Stimulated activated CD4-positive, alpha-beta T cell treated with anti-CD3 and anti-CD28 coated beads, TNF-alpha, amount 100 ng/mL, for 4 hours (primary cell): ENCODE results near the gene TROAP.
"Not testable (repeated sequence)": the region's sequence is repeated elsewhere in the genome, so short reads cannot be mapped to it uniquely, and the experiment has no call there.

Experiments used
- DNase-seq, 3 experiments: peaks; one replicate each; pipeline ENCODE4 v3.0.0-alpha.2; 2020; ENCODE audit warnings: low read depth in 3 of 3

The TROAP gene

DNA sequence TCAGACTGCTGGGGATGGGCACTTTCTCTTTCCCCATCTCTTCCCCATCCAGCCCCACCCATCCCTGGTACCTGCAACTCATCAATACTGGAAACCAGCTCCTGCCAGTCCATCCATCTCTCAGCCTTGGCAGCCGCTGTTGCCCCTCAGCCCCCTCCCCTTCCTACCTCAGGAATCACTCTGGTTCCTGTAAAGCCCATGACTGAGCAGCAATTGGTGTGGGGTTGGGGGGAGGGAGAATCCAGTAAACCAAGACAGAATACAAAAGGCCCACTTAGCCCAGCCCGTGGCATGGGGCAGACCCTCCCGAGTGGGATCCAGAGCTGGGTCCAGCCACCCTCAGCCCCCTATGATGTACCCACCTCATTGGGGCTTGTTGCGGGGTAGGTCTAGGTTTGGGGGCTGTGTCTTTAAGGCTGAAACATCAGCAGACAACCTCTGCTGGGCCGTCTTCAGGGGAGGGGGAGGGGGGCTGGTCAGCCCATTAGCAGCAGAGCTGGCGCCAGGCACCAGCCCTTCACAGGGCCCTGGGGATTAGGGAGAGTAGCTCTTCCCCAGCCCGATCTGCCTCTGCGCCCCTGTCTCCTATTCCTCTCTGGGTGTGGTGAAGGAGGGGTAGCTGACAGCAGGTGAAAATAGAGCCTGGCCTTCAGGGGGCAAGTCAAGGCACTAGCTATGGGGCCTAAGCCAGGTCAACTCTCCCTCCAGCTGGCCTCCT lies 28.8 kb upstream of the TROAP start:
- DNase-seq, result no peak

DNA sequence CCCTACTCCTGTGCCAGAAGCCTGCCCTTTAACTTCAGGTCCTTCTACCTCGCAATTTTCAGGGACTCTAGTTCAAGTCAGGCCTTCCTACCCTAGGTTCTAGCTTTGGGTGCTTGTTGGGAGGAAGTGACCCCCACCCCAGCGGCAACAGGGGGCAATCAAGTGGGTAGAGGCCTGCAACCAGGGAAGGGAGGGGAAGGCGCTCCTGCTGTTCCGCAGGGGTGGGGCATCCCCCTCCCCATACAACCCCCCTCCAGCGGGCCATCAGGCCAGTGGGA lies 28.3 kb upstream of the TROAP start:
- DNase-seq, result no peak

DNA sequence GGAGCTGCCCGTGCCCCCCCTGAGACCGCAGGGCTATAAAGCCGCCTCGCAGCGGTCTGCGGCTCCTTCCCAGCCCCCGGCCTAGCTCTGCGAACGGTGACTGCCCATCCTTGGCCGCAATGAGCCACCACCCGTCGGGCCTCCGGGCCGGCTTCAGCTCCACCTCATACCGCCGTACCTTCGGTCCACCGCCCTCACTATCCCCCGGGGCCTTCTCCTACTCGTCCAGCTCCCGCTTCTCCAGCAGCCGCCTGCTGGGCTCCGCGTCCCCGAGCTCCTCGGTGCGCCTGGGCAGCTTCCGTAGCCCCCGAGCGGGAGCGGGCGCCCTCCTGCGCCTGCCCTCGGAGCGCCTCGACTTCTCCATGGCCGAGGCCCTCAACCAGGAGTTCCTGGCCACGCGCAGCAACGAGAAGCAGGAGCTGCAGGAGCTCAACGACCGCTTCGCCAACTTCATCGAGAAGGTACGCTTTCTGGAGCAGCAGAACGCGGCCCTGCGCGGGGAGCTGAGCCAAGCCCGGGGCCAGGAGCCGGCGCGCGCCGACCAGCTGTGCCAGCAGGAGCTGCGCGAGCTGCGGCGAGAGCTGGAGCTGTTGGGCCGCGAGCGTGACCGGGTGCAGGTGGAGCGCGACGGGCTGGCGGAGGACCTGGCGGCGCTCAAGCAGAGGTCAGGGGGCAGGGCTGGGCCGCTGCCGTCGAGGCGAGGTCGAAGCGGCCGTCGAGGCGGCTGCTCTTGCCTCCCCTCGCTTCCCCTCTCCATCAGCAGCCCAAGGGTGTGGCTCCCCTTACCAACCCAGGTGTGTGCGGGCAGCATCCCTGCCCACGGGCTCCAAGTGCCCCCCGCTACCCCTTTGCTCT lies 27.7 kb upstream of the TROAP start, which contains the start of gene PRPH:
PRPH (plus strand) TSS at position 66 of the 855 bp plus-strand sequence; CDS start at position 120, 54 bp downstream.
- DNase-seq, result no peak

DNA sequence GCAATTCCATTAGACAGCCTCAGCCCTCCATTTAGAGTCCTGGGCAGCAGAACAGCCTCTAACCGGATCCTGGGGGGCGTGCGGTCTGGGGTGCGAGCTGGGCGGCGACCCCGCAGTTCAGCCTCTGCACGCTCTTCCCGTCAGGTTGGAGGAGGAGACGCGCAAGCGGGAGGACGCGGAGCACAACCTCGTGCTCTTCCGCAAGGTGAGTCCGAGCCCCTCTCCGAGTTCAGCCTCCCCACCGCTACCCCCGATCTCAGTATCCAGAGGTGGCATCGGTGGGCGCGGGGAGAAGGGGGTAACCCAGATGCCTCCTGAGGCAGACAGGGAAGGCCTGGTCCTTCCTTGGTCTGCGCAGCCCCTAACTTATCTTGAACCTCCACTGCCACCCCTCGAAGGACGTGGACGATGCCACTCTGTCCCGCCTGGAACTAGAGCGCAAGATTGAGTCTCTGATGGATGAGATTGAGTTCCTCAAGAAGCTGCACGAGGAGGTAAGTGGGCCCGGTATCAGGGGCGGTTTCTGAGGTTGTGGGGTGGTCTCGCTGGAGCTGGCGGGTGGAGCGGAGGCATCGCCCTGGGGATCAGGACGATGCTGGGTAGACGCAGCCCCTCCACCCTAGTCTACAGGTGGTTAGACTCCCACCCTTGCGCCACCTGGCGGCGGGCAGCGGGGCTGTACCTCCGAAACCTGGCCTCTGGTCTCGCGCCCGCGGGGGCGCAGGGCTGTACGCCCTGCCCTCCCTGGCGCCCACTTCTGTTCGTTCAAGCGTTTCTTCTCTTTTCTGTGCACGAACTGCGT lies 26.8 kb upstream of the TROAP start:
- peak; percentile 39 to 47 (median 41) for DNase-seq

DNA sequence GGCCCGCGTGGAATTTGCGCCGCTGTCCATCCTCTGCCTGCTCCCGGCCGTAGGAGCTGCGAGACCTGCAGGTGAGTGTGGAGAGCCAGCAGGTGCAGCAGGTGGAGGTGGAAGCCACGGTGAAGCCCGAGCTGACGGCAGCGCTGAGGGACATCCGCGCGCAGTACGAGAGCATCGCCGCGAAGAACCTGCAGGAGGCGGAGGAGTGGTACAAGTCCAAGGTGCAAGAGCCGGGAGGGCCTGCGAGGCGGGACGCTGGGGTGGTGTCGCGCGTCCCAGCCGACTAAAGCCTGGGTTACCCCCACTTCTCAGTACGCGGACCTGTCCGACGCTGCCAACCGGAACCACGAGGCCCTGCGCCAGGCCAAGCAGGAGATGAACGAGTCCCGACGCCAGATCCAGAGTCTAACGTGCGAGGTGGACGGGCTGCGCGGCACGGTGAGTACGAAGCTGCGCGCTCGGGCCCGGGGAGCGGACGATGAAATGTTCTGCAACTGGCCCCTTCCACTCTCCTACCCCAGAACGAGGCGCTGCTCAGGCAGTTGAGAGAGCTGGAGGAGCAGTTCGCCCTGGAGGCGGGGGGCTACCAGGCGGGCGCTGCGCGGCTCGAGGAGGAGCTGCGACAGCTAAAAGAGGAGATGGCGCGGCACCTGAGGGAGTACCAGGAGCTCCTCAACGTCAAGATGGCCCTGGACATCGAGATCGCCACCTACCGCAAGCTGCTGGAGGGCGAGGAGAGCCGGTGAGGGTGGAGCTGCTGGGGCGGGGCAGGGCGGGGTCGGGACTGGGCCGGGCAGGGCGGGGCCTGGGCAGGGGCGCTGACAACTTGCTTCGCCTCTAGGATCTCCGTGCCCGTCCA lies 26.0 kb upstream of the TROAP start:
- DNase-seq, result no peak

DNA sequence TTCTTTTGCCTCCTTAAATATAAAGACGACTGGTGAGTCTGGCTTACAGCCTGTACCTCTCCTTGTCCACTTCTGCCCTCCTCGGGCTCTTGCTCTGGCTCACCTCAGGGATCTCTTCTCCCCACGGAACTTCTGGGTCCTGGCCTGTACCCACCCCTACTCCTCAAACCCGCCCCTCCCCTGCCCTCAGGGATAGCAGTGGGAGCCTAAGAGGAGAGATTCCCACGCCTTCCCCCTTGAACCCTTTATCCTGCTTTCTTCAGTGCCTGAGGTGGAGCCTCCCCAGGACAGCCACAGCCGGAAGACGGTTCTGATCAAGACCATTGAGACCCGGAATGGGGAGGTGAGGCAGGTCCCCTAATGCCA lies 25.4 kb upstream of the TROAP start:
- DNase-seq, result no peak

DNA sequence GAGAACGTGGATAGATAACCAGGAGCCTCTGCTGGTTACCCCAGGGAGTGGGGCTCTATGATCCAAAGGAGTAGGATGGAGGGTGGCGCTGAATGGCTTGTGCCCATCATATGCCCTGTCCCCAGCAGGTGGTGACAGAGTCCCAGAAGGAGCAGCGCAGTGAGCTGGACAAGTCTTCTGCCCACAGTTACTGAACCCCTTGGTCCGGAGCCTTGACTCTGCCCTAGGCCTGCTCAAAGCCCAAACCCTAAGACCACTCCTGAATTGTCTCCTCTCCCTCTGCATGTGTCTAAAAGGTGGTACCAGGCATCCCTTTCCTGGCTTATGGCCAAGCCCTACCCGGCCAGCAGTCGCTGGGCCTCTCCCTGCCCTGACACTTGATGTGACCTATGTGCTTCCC lies 24.9 kb upstream of the TROAP start:
- DNase-seq, result no peak

DNA sequence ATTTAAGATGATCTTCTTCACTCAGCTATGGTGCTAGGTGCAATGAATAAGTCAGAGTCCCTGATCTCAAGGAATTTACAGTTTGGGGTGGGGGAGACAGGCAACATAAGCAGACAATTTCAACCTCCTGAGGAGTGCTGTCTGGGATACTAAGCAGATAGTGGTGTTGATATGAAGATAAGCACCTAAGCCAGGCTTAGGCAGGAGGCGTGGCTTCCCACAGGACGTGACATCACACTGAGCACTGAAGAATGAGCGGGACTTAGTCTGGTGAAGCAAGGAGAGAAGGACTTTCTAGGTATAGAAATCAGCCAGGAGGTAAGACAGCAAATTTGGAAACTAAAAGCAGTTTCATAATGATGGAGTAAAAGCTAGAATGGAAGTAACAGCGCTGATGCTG lies 21.3 kb upstream of the TROAP start:
- DNase-seq, result no peak

DNA sequence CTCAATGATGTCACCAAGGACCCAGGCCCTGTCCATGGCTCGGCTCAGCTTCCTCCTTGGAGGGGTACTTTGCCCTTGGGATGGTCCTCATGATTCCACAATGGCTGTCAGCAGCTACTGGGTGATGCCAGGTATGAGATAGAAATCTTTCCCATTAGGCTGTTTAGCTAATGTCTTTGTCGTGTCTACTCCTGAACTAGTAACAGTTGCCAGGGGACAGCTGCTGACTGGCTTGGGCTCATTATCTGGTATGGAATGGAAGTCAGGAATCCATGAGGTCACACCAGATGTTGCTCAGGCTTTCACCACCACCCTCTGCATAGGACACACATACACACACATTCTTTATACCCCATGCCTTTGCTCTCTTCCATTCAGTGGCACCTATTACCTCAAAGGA lies 18.9 kb upstream of the TROAP start:
- no peak for DNase-seq

DNA sequence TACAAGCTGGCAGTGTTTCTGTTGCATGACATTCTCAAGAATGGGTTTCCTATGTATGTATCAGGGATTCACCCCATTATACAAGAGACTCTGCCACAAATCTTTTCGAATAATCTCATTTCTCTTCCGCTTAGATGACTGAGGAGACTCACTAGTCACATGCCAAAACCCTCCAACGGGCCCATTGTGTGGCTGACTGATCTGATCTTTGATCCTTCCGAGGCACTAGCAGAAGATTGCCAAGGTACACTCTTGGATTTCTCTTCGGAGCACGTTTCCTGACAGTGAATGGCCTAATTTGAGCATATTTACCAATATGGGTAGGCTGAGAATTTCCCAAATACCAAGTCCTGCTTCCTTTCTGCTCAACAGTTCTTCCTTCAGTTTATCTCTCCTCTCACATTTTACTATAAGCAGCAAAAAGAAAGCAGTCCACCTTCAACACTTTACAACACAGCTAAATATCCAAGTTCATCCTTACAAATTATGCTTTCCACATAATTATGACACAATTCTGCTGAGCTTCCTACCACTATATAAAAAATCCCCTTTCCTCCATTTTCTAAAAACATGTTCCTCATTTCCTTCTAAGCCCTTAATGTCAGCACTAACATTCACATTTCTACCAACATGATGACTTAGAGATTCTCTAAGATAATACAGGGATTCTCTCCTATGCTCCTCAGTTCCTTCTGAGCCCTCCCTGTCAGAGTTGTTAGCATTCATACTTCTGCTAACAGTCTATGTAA lies 17.1 kb upstream of the TROAP start:
- no peak for DNase-seq

DNA sequence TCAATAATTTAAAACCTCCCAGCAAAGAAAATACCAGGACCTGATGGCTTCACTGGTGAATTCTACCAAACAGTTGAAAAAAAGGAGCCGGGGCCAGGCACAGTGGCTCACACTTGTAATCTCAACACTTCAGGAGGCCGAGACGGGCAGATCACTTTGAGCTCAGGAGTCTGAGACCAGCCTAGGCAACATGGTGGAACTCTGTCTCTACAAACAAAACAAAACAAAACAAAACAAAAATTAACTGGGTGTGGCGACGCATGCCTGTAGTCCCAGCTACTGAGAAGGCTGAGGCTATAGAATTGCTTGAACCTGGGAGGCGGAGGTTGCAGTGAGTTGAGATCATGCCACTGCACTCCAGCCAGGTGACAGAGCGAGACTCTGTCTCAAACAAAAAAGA lies 13.7 kb upstream of the TROAP start:
- no peak for DNase-seq

DNA sequence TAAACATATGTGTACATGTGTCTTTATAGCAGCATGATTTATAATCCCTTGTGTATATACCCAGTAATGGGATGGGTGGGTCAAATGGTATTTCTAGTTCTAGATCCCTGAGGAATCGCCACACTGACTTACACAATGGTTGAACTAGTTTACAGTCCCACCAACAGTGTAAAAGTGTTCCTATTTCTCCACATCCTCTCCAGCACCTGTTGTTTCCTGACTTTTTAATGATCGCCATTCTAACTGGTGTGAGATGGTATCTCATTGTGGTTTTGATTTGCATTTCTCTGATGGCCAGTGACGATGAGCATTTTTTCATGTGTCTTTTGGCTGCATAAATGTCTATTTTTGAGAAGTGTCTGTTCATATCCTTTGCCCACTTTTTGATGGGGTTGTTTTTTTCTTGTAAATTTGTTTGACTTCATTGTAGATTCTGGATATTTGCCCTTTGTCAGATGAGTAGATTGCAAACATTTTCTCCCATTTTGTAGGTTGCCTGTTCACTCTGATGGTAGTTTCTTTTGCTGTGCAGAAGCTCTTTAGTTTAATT lies 12.5 kb upstream of the TROAP start:
- not testable (repeated sequence) for DNase-seq

DNA sequence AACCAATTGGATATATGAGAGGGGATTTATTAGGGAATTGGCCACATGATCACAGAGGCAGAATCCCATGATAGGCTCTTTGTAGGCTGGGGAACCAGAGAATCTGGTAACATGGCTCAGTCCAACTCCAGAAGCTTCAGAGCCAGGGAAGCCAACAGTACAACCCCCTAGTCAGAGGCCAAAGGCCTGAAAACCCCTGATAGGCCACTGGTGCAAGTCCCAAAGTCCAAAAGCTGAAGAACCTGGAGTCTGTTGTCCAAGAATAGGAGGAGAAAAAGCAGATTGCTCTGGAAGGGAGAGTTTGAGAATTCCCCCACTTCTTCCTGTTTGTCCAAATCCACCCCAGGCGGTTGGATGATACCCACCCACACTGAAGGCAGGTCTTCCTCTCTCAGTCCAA lies 8.2 kb upstream of the TROAP start:
- DNase-seq, result no peak

DNA sequence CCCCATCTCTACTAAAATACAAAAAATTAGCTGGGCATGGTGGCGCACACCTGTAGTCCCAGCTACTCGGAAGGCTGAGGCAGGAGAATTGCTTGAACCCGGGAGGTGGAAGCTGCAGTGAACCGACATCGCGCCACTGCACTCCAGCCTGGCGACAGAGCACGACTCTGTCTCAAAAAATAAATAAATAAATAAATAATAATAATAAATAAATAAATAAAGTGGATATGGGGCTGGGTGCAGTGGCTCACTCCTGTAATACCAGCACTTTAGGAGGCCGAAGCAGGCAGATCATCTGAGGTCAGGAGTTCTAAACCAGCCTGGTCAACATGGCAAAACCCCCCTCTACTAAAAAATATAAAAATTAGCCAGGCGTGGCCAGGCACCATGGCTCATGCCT lies 5.9 kb upstream of the TROAP start:
- DNase-seq, result not testable (repeated sequence)

DNA sequence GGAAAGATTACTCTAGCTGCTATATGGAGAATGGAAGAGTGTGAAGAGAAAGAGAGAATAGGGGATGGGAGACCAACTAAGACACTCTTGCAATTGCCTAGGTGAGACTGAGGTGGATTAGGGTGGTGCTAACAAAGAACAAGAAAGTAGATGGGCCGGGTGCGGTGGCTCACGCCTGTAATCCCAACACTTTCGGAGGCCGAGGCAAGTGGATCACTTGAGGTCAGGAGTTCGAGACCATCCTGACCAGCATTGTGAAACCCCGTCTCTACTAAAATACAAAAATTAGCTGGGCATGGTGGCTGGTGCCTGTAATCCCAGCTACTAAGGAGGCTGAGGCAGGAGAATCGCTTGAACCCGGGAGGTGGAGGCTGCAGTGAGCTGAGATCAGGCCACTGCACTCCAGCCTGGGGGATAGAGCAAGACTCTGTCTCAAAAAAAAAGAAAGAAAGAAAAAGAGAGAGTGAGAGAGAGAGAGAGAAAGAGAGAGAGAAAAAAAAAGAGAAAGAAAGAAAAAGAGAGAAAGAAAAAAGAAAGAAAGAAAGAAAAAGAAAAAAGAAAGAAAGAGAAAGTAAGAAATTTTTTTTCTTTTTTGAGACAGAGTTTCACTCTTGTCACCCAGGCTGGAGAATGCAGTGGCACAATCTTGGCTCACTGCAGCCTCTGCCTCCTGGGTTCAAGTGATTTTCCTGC lies 2.5 kb upstream of the TROAP start:
- not testable (repeated sequence) for DNase-seq

DNA sequence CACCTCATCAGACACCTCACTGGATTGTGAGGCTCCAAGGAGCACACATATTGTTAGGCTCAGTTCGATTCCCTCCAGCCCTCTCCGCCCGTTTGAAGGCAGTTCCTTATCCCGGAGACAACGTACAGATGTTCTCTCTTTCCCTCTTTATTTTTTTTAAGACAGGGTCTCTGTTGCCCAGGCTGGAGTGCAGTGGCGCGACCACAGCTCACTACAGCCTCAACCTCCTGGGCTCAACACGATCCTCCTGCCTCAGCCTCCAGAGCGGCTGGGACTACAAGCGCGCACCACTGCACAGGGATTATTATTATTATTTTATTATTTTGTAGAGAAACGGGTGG lies 718 bp upstream of the TROAP start:
- DNase-seq, result no peak

DNA sequence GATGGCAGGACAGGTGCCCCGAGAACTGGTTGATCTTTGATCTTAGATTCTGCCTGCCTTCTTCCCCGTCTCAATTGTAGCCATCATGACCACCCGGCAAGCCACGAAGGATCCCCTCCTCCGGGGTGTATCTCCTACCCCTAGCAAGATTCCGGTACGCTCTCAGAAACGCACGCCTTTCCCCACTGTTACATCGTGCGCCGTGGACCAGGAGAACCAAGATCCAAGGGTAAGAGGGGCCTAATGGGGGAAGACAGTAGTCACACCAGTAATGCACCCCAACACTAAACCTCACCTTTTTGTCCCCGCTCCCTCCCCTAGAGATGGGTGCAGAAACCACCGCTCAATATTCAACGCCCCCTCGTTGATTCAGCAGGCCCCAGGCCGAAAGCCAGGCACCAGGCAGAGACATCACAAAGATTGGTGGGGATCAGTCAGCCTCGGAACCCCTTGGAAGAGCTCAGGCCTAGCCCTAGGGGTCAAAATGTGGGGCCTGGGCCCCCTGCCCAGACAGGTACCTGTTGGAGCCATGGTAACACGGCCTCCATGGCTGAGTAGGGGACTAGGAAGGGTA lies 556 bp downstream of the TROAP start:
- DNase-seq, result no peak

DNA sequence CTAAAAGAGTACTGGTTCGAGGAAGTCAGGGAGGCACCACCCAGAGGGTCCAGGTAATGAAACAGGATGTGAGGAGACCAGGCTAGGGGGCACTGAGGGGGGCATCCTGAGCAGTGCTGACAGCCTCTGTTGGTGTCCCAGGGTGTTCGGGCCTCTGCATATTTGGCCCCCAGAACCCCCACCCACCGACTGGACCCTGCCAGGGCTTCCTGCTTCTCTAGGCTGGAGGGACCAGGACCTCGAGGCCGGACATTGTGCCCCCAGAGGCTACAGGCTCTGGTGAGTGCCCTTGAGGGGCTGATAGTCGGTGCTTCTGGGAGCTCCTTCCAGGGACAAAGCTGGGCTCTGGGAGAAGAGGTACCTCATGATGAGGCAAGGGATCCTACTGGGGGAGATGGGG lies 2.6 kb downstream of the TROAP start:
- no peak for DNase-seq

DNA sequence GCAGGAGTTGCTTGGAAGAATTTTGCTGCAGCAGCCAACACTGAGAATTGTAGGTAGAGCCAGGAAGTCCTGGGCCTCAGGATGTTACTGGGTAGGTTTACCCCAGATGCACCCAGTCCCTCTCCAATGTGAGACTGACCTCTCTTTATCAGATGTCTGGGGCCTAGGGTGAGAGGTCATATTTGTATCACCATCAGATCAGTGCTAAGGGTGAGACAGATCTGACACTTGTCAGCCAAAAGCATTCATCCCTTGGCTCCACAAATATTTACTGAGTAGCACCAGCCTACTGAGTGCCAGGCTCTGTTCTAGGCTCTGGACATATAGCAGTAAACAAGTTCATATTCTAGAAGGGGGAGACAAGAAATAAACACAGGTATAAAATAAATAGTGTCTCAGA lies 4.3 kb downstream of the TROAP start:
- no peak for DNase-seq

DNA sequence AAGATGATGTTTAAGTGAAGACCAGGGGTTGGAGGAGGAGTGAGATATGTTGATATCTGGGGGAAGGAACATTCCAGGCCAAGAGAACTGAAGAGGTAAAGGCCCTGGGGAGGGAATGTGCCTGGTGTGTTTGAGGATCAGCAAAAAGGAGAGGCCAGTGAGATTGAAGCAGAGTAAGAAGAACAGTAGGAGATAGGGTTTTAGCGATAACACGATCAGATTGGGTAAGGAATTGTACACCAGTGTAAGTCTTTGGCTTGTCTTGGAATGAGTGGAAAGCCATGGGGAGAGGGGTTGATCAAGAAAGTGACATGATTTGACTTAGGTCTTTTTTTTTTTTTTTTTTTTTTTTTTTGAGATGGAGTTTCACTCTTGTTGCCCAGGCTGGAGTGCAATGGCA lies 4.8 kb downstream of the TROAP start:
- no peak for DNase-seq
